ENCODE data around the gene OR2Y1.
"Not testable (repeated sequence)": the region's sequence is repeated elsewhere in the genome, so short reads cannot be mapped to it uniquely, and the experiment has no call there.

Gene OR2Y1, protein sequence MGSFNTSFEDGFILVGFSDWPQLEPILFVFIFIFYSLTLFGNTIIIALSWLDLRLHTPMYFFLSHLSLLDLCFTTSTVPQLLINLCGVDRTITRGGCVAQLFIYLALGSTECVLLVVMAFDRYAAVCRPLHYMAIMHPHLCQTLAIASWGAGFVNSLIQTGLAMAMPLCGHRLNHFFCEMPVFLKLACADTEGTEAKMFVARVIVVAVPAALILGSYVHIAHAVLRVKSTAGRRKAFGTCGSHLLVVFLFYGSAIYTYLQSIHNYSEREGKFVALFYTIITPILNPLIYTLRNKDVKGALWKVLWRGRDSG

DNA sequence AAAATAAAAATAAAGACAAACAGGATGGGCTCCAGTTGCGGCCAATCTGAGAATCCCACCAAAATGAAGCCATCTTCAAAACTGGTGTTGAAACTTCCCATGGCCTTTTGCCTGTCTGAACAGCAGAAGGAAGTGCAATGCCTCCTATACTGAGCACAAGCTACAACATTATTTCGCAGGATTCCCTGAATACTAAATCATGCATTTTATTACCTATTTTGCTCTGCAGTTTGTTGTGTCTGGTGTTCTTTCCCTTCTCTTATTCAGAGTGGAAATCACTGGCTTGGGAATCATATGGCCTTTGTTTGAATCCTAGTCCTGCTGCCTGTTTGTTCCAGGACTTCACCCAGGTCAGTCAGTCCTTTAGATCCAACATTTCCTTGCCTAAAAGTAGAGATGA is at the start of gene OR2Y1:
OR2Y1 (minus strand) TSS at position 101 of the 400 bp plus-strand sequence; CDS start at position 101, 0 bp downstream.
- no peak for DNase-seq (ENCODE audit: low read depth in 2 of 2)

DNA sequence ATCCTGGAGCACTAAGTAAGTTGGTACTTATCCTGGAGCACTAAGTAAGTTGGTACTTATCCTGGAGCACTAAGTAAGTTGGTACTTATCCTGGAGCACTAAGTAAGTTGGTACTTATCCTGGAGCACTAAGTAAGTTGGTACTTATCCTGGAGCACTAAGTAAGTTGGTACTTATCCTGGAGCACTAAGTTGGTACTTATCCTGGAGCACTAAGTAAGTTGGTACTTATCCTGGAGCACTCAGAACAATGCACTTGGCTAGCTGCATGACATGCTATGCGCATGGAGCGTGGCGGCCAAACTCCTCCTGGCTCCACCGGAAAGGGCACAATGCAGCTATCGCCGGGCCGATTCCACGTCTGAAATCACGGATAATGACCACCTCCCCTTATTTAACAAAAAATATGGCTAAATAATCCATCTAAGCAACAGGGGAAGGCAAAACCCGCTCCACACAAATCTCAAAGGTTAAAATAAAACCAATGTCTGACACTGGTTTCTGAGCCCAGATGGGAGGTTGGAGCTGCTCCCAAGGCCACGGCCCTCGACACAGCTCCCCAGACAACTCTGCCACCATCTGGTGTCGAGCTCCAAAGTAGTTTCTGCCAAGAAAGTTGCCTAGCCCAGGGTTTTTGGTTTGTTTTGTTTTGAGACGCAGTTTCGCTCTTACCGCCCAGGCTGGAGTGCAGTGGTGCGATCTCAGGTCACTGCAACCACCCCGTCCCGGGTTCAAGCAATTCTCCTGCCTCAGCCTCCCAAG is 49.0 kb upstream of the OR2Y1 start:
- not testable (repeated sequence) for DNase-seq (ENCODE audit: low read depth in 2 of 2)

DNA sequence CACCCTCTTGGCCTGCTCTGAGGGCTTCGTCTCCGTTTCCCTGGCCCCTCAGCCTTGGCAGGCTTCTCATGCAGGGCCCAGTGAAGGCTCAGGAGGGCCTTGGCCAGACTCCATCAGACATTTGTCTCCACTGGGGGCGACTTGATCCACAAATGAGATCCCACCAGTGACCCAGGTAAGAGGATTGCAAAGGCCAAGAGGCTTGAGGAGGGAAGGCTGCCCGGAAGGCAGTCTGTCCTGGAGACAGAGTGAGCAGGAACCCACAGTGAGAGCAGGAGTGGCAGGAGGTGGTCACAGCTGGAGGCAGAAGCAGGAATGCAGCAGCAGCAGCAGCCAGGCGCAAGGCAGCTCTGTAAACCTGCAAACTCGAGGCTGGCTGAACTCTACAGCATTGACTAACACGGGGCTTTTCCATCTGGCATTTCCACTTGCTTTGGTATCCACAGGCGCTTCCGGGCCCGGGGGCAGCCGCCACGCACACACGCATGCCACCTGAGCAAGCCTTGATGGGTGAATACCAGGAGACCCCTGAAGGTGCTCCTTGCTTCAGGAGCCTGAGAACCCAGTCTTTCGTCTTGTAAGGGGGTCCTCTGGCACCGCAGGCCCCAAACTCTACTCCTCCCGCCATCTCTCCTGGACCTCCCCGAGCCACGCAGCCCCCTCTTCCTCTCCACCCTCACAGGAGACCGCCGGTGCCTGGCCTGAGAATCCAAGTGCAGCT is 48.0 kb upstream of the OR2Y1 start:
- no peak for DNase-seq (ENCODE audit: low read depth in 2 of 2)

DNA sequence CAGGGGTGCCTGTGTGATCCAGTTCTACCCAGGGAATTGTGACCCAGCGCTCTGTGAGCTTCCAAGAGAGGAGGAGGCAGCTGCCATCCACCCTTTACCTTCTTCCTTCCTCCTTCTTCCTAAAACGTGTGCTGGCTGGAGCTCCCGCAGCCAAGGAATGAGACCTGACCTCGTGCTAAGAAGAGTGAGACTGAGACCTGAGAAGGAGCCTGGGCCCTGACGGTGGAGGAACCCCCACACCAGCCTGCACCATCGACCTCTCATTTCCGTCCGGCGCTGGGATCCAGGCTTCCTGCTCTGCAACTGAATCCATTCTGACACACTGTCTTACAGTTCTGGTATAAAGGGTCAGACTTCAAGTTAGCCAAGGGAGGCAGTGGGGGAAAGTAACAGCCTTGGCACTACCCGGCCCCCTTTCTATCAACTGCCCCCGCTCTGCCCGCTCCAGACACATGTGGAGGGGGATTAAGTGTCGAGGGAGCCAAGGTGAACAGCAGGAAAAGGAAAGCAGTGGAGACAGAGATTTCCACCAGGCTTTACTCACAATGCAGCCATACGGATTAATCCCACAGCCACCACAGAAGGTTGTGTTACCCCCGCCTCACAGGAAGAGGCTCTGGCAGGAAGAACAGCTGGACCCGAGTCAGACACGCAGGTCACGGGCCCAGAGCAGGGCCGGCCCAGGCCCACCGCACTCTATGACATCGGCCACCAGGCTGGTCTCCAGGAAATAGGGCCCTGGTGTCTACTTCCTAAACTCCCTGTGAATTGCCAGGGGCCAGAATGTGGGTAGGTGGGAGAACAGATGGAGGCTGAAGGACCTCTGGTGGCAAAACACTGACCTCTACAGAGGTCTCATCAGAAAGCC is 46.9 kb upstream of the OR2Y1 start:
- DNase-seq (ENCODE audit: low read depth in 2 of 2), result no peak

DNA sequence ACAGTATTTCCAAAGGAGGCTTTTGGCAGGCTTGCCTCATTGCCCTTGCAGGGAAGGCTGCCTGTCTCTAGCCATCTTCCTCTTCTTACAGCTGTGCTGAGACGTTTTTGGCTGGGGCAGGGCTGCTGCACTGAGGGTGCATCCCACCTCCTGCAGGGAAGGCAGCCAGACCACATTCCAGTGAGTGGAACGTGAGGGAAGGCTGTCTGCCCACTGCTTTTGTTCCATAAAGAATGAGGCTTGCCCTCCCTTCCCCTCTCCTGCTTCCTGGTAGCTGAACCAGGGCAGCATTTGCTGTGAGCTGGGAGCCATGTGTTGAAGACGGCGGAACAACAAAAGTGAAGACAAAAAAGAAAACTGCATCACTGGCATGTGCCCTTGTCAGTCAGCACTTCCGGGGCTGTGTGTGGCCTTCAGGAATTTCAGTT is 46.0 kb upstream of the OR2Y1 start:
- DNase-seq (ENCODE audit: low read depth in 2 of 2), result no peak

DNA sequence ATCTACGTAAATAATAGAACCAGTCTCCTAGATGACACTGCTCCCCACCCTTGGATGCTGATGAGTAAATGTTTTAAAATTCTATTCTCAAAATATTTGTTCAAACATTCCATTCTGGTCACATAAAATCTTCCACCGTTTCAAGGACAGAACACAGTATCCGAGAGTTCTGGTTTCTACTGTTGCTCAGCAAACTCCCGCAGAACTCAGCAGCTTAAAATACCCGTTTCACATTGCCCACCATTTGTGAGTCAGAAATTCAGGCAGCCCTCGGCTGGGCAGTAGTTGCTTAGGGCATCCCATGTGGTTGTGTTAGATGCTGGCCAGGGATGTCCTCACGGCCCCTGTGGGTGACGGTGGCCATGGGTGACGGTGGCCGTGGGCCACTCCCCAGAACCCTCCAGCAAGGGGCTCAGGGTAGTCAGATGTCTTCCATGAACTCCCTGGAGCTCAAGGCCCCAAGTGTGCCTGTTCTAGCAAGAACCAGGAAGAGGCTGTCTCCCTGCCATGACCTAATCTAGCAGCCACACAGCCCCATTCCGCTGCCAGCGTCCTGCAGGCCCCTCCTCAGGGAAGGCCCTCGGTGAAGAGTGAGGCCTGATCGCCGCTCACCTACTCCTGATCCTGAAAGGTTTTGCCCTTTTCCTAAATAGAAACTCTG is 45.4 kb upstream of the OR2Y1 start:
- DNase-seq (ENCODE audit: low read depth in 2 of 2), result no peak

DNA sequence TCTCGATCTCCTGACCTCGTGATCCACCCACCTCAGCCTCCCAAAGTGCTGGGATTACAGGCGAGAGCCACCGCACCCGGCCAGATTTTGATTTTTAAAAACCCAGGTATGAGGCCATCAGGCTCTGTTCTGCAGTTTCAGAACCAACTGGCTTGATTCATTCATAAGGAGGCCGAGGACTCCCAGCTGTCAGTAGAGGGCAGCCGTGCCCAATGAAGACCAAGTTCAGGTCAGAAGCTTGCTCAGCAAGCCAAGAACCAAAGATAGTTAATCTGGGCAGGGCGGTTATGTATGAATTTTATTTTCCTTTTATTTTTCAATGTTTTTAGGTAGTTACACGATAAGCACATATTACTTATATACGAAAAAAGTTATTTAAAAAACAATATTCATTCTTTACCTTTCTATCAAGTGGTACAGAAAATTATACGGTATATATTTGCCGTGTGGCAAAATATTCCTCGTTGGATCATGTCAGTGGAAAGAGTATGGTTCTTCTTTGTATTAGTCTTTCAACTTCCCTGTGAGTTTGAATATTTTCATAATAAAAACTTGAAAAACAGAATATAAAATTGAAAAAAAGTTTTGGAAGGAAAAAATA is 44.7 kb upstream of the OR2Y1 start:
- DNase-seq (ENCODE audit: low read depth in 2 of 2), result peak; percentile 50

DNA sequence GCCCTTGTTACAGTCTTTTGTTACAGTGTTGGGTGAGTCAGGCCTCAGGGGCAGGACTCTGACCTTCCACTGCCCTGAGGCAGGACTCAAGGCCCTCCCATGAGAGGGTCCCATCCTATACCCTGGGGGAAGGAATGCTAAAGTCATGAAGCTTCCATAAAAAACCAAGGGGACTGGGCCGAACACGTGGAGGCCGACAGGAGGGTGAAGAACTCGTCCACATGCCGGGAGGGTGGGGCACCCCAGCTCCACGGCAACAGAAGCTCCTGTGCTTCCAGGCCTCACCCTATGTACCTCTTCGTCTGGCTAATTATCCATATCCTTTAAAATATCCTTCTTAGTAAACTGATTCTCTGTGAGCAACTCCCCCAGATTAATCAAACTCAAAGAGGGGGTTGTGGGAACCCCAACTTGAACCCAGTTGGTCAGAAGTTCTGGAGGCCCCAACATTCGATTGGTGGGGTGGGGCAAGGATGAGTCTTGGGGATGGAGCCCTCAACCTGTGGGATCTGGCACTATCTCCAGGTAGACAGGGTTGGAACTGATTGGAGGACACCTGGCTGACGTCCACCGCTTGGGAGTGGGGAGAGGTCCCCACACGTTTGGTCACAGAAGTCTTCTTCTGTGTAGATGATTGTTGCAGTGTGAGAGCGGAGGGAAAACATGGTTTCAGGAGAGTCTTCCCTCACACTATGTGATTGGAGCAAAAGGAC is 43.6 kb upstream of the OR2Y1 start:
- no peak for DNase-seq (ENCODE audit: low read depth in 2 of 2)

DNA sequence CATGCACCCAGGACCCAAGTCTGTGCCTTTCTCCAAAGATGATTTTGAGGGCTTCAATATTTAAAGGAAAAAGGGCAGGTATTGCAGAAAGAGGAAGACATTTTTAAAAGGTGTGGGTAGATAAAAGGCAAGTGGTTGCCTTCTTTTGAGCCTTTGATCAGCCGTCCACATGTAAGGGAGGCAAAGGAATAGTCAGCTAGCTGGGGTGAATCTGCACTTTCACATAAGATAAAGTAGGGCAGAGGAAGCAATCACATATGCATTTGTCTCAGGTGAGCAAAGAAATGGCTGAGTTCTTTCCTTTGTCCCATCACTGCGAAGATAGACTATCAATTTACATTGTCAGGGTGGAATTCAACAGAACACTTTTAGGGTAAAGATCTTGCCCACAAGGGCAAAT is 42.9 kb upstream of the OR2Y1 start:
- DNase-seq (ENCODE audit: low read depth in 2 of 2), result no peak

DNA sequence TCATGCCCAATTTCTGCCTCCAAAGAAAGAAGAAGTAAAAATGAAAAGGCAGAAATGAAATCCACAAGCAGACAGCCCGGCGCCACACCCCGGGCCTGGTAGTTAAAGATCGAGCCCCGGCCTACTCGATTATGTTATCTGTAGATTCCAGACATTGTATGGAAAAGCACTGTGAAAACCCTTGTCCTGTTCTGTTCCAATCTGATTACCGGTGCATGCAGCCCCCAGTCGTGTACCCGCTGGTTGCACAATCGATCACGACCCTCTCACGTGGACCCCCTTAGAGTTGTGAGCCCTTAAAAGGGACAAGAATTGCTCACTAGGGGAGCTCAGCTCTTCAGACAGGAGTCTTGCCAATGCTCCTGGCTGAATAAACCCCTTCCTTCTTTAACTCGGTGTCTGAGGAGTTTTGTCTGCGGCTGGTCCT is 42.1 kb upstream of the OR2Y1 start:
- not testable (repeated sequence) for DNase-seq (ENCODE audit: low read depth in 2 of 2)

DNA sequence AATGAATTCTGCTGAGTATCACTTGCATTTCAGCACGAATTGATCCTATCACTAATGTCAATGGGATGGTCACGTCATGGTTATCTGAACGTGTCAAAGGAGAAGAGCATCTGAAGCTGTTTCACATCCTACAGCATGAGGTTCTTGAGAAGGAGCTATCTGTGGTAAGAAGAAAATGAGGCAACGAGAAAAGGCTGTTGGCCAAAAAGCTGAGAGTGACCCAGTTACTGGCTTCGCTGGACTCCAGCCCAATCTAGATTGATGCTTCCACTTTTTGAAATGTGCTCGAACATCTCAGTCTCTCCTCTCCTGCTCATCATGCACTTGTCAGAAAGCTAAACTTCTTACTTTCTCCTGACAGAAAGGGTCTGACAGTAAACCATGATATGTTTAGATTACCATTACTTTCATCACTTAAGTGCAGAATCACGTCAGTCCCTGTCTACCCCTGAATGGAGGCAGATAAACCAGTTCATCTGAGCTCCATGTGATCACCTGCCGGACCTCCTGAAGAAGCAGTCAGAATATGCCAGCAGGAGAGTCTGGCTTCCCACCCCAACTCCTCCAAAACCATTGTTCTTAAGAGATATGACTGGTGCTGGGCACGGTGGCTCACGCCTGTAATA is 40.2 kb upstream of the OR2Y1 start:
- DNase-seq (ENCODE audit: low read depth in 2 of 2), result no peak

DNA sequence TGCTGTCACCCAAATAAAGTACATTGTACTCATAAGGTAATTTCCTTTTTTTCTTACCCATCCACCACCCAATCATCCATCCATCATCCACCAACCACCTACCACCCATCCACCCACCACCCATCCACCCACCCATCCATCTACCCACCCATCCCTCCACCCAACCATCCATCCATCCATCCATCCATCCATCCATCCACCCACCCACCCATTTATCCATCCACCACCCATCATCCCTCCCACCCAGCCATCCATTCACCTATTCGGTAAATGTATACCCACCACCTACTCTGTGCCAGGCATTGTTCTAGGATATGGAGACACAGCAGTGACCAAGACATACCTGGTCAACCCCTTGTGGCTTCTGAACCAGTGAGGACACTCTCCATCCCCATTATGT is 37.6 kb upstream of the OR2Y1 start:
- DNase-seq (ENCODE audit: low read depth in 2 of 2), result no peak

DNA sequence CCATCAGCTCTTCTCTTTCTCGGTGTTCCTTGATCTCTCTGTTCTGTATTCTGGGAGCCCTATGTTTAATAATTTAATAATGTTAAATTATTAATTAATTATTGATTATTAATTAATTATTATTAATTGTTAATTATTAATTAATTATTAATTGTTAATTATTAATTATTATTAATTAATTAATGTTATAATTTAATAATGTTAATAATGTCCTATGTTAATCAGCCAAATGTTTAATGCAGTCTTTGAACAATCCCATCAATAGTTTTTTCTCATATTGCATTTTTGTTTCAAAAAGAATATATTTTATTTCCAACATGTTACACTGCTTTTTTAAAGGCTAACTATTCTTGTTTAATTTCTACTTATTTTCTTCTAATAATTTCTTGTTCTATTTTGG is 36.5 kb upstream of the OR2Y1 start:
- no peak for DNase-seq (ENCODE audit: low read depth in 2 of 2)

DNA sequence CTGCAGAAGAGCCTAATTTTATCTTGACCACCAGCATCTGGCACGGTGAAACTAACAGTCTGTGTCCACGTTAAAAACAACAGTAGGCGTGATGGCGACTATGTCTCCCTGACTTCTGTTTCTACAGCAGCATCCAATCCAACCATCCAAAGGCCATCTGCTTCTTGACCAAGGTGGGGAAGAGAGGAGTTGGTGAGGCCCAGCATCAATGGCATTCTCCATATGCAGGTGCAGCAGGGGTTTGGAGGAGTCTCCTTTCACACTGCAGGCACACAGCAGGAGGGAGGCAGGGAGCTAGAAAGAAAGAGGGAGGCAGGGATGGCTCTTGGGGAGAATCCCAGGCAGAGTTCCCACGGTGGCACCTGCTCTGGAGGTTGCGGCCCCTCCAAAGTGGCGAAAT is 35.8 kb upstream of the OR2Y1 start:
- no peak for DNase-seq (ENCODE audit: low read depth in 2 of 2)

DNA sequence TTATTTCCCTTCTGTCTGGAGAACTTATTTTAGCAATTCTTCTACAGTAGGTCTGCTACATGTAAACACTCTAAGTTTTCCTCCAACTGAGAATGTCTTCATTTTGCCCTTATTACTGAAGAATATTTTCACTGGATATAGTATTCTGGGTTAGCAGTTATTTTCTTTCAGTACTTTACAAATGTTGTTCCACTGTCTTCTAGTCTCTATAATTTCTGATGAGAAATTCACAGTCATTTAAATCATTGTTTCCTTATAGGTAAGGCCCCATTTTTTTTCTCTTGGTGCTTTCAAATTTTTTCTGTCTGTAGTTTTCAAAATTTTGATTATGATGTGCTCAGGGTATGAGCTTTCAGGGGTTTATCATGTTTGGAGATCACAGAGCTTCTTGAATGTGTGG is 32.0 kb upstream of the OR2Y1 start:
- no peak for DNase-seq (ENCODE audit: low read depth in 2 of 2)

DNA sequence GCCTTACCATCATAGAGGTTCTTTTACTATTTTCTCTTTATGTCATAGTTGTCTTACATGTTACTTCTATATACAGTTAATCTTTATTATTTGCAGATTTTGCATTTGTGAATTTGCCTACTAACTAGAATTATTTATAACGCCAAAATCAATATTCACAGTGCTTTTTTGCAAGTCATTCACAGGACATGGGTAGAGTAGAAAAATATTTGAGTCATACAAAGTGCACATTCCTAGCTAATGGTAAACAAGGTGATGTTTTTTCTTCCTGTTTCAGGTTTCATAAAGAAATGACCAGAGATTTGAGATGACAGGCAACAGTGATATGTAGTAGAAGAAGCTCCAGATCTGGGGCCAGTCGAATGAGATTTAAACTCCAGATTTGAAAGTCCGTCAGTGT is 30.0 kb upstream of the OR2Y1 start:
- DNase-seq (ENCODE audit: low read depth in 2 of 2), result no peak

DNA sequence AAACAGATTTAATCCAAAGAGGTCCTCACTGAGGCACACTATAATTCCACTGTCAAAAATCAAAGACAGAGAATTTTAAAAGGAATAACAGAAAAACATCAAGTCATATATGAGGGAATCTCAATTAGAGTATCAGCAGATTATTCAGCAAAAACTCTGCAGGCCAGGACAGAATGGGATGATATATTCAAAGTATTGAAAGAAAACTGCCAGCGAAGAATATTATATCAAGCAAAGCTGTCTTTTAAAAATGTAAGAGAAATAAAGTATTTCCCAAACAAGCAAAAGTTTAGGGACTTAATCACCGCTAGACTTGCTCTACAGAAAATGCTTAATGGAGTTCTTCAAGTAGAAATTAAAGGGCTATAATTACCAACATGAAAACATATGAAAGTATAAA is 15.7 kb upstream of the OR2Y1 start:
- DNase-seq (ENCODE audit: low read depth in 2 of 2), result no peak

DNA sequence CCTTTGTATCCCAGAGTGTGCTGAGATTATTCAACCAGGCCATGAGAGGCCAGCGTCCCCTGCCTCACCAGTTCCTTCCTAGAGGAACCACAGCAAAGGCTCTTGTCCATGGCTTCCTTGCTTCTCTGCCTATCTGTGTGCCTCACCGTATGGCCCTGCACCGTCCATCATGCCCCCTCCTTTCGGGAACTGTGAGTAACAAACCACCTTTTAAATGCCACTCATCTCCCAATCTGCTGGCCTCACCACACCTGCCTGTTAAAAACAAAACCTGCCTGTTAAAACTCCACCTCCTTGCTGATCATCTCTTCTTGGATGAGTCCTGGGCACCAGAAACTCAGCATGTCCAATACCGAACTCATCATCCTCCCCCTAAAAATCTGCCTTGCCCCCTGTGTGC is 4.4 kb upstream of the OR2Y1 start:
- no peak for DNase-seq (ENCODE audit: low read depth in 2 of 2)

DNA sequence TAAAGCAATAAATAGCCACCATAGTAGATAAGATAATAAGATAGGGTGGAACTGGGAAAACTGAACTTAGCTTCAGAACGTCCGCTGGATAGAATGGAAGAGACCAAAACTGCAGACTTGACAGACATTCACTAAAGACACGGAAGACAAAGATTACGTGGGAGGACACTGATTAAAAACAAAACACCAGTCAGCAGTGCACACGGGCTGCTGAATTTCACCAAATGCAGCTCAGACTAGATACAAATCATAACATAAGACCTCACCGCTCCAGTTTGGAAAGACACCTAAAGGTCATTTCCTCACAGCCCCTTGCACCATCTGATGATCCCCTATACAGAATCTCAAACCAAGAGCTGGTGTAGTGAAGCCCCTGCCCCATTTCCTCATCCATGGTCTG is 2.9 kb upstream of the OR2Y1 start:
- DNase-seq (ENCODE audit: low read depth in 2 of 2), result no peak

DNA sequence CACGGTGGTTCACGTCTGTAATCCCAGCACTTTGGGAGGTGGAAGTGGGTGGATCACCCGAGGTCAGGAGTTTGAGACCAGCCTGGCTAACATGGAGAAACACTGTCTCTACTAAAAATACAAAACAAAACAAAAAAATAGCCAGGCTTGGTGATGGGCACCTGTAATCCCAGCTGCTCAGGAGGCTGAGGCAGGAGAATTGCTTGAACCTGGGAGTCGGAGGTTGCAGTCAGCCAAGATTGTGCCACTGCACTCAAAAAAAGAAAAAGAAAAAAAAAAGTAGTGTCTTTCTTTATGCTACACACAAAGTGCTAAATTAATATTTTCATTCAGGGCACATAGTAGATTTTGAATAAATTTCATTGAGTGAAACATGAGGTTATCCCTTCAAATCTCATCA is 1.1 kb upstream of the OR2Y1 start:
- not testable (repeated sequence) for DNase-seq (ENCODE audit: low read depth in 2 of 2)

All from stimulated activated CD4-positive, alpha-beta T cell treated with anti-CD3 and anti-CD28 coated beads, Interleukin-4, amount 100 ng/mL, for 48 hours (primary cell).